Lung (tissue), 12 donors: ENCODE results near the gene HPS1. TPM values are rescaled to one million over a fixed set of nuclear protein-coding genes. Genes with fewer than 3 reads are reported as not detected.

Experiments used
- ATAC-seq: fragments of 200-7000 bp; cut with Tn5 transposase; one replicate; pipeline ENCODE4 v1.9.1; 2020; ENCODE audit warnings: moderate number of reproducible peaks; ENCODE audit not compliant: insufficient read depth, low FRiP score
- DNase-seq, 3 donors: peaks; one replicate each; pipeline ENCODE4 v3.0.0-alpha.2; 2013 to 2017
- H3K27ac ChIP-seq, 2 donors: one replicate each; pipeline ENCODE4 v1.5.1; 2013; ENCODE audit warnings: mild to moderate bottlenecking in 2 of 2, moderate library complexity in 2 of 2, control low read depth in 1 of 2, inconsistent platforms in 1 of 2, low read depth in 1 of 2, low read length in 1 of 2
- H3K27me3 ChIP-seq, 3 donors: one replicate each; pipeline ENCODE4 v1.5.1; 2013; ENCODE audit warnings: low read length in 2 of 3; ENCODE audit not compliant: control insufficient read depth in 3 of 3, insufficient read depth in 3 of 3
- H3K36me3 ChIP-seq, 4 donors: one replicate each; pipeline ENCODE4 v1.5.1; 2013; ENCODE audit warnings: low read length in 4 of 4, mild to moderate bottlenecking in 1 of 4, moderate library complexity in 1 of 4; ENCODE audit not compliant: control insufficient read depth in 4 of 4, insufficient read depth in 4 of 4
- H3K4me1 ChIP-seq, 5 donors: one replicate each; pipeline ENCODE4 v1.5.1; 2013; ENCODE audit warnings: low read length in 5 of 5, mild to moderate bottlenecking in 2 of 5, moderate library complexity in 1 of 5; ENCODE audit not compliant: control insufficient read depth in 5 of 5, insufficient read depth in 5 of 5
- H3K4me3 ChIP-seq: one replicate; pipeline ENCODE4 v1.5.1; 2013; ENCODE audit warnings: mild to moderate bottlenecking, control low read depth, moderate library complexity
- H3K9ac ChIP-seq, 2 donors: one replicate each; pipeline ENCODE4 v1.5.1; 2013; ENCODE audit warnings: low read length in 2 of 2, control low read depth in 1 of 2; ENCODE audit not compliant: insufficient read depth in 1 of 2
- H3K9me3 ChIP-seq, 4 donors: one replicate each; pipeline ENCODE4 v1.5.1; 2013; ENCODE audit warnings: low read length in 3 of 4, mild to moderate bottlenecking in 1 of 4, moderate library complexity in 1 of 4; ENCODE audit not compliant: control insufficient read depth in 4 of 4, insufficient read depth in 3 of 4
- CTCF ChIP-seq: IDR thresholded peaks from 2 replicates; pipeline ENCODE4 v1.5.1; 2012; ENCODE audit warnings: mild to moderate bottlenecking; ENCODE audit errors: control extremely low read depth, extremely low read depth
- WGBS, 2 donors: extraction: QIAGEN DNeasy Blood & Tissue Kit; methylation state at CpG; one replicate each; pipeline ENCODE4 v1.1.7; 2013; 5-methylcytosine and 5-hydroxymethylcytosine counted together
- polyA plus RNA-seq, 2 donors: library from polyadenylated mRNA; stranded (reverse); fragments of 200-250 nt; gene quantifications; one replicate each; pipeline ENCODE4 v1.2.1, GENCODE V29; 2013
- total RNA-seq, 2 donors: library from RNA; depleted of rRNA in 1 of 2; stranded (reverse); fragments of >200 nt in 1 of 2; gene quantifications; one replicate each; pipeline ENCODE4 v1.2.1, GENCODE V29; 2014 to 2021
- donor health status: control.
- donor health status: control.
- donor health status: Bipolar disorder and iron deficiency.
- donor health status: healthy.
- donor health status: DM: yes; HTN: yes; CAD: no.

HPS1 gene
- total and polyA plus RNA-seq, 4 donors = 32.3 to 89.5 (median 58.4) TPM

- peaks cover 0 to 8% (median 1%) of the 10 kb centered on the region in 4 donors for H3K9me3 ChIP-seq
- TF ChIP-seq CTCF = no peak
- H3K36me3 ChIP-seq = peaks cover 30 to 53% (median 33%) of the 10 kb centered on the region in 4 donors
- WGBS, 2 donors = 96 to 97% methylated on average over 22 of the region's 22 CpGs
- no peaks in the 10 kb centered on the region for H3K27me3 ChIP-seq
- no peak overlapping the region for H3K9ac ChIP-seq
- ATAC-seq (no peak), DNase-seq (no peak)
- H3K27ac ChIP-seq = no peak overlapping the region
- H3K4me3 ChIP-seq = no peak overlapping the region
- H3K4me1 ChIP-seq = peaks cover 0 to 5% (median 0%) of the 10 kb centered on the region in 5 donors
These were observed 17.2 kb downstream of the HPS1 start for GRCh38 chr10:98429320-98430072.

GRCh38 chr10:98427011-98427515, 19.7 kb downstream of the HPS1 start:
- TF ChIP-seq CTCF = no peak
- H3K9me3 ChIP-seq = peaks cover 0 to 2% (median 0%) of the 10 kb centered on the region in 4 donors
- peaks cover 0 to 4% (median 0%) of the 10 kb centered on the region in 5 donors for H3K4me1 ChIP-seq
- WGBS, 2 donors = 96 to 98% methylated on average over 7 of the region's 7 CpGs
- no peaks in the 10 kb centered on the region for H3K27me3 ChIP-seq
- peaks cover 14 to 60% (median 22%) of the 10 kb centered on the region in 4 donors for H3K36me3 ChIP-seq
- no peak overlapping the region for H3K4me3 ChIP-seq
- ATAC-seq (no peak), DNase-seq (no peak)
- no peak overlapping the region for H3K27ac ChIP-seq
- no peak overlapping the region for H3K9ac ChIP-seq

GRCh38 chr10:98425511-98426352, 21.0 kb downstream of the HPS1 start:
- Histone ChIP-seq H3K27me3 (no peaks in the 10 kb centered on the region), H3K27ac (no peak overlapping the region), H3K4me3 (no peak overlapping the region), H3K36me3 (peaks cover 8 to 56% (median 15%) of the 10 kb centered on the region in 4 donors), H3K9me3 (no peaks in the 10 kb centered on the region), H3K4me1 (peaks cover 0 to 4% (median 0%) of the 10 kb centered on the region in 5 donors), H3K9ac (no peak overlapping the region)
- 90% methylated on average over 21 of the region's 21 CpGs for WGBS, 2 donors
- ATAC-seq = peak; percentile 65
- no peak for DNase-seq
- TF ChIP-seq CTCF = peak; percentile 32
